ENCODE results near the gene STYXL1.

The STYXL1 gene

DNA sequence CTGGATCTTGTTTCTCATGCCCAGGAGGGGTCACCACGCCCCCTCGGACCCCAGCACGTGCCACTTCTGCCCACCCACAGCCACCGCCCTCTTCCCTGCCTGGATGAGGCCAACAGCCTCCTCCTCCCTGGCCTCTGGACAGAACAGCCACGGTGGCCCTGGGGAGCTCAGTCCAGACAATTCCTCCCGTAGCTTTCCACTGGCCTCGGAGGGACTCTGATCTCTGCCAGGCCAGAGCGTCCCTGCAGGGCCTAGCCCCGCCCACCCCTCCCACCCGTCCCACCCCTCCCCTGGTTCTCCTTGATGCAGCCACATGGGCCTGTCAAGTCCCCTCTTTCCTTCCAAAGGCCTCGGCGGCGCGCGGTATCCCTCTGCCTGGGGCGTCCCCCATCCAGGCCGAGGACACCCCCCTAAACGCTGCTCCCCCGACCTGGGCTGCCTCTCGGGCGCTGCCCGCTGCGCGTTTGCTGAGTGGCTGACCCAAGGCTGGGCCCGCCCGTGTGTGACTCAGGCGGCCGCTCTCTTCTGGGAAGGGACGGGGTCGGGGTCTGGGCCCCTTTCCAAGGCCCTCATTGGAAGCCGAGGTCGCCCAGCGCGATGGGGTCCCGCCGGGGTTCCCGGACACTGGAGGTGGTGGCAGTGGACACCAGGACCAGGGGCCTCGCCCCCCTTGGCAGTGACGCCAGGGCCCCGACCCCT, 54.0 kb downstream of the STYXL1 start:
- no CpG with 5 or more reads among the region's 40 CpGs for WGBS (ENCODE audit: extremely low coverage, insufficient coverage, low lambda C conversion rate)
- Histone ChIP-seq H4K5ac (ENCODE audit: low read length) (no peak overlapping the region), H3K56ac (ENCODE audit: low read length) (peak overlapping the region; percentile 93), H3K9ac (ENCODE audit: low read length) (peak overlapping the region; percentile 81), H3K4me2 (ENCODE audit: low read length) (peak overlapping the region; percentile 87), H2BK5ac (ENCODE audit: low read length) (no peak overlapping the region), H3K4me1 (ENCODE audit: control insufficient read depth, low read depth, low read length) (peaks cover 3% of the 10 kb centered on the region), H3K4ac (ENCODE audit: low read depth, low read length) (no peak overlapping the region), H2AK5ac (ENCODE audit: low read length) (no peak overlapping the region), H3K27me3 (ENCODE audit: insufficient read depth, low read length, poor library complexity) (no peaks in the 10 kb centered on the region), H2BK120ac (ENCODE audit: low read depth, low read length) (no peak overlapping the region), H3K18ac (ENCODE audit: low read length) (no peak overlapping the region), H3K27ac (ENCODE audit: low read depth, low read length) (no peak overlapping the region), H4K8ac (ENCODE audit: low read depth, low read length) (no peak overlapping the region), H3K4me3 (ENCODE audit: low read length) (peak overlapping the region; percentile 70), H3K79me2 (ENCODE audit: control insufficient read depth, insufficient read depth, low read length) (no peaks in the 10 kb centered on the region), H3K79me1 (ENCODE audit: low read length) (no peaks in the 10 kb centered on the region), H2BK15ac (replicated peaks; ENCODE audit: low read depth) (no peak overlapping the region), H3K23ac (ENCODE audit: low read length) (no peak overlapping the region), H3K36me3 (ENCODE audit: control insufficient read depth, insufficient read depth, low read length) (no peaks in the 10 kb centered on the region)
- DNase-seq, result peak; percentile 71

DNA sequence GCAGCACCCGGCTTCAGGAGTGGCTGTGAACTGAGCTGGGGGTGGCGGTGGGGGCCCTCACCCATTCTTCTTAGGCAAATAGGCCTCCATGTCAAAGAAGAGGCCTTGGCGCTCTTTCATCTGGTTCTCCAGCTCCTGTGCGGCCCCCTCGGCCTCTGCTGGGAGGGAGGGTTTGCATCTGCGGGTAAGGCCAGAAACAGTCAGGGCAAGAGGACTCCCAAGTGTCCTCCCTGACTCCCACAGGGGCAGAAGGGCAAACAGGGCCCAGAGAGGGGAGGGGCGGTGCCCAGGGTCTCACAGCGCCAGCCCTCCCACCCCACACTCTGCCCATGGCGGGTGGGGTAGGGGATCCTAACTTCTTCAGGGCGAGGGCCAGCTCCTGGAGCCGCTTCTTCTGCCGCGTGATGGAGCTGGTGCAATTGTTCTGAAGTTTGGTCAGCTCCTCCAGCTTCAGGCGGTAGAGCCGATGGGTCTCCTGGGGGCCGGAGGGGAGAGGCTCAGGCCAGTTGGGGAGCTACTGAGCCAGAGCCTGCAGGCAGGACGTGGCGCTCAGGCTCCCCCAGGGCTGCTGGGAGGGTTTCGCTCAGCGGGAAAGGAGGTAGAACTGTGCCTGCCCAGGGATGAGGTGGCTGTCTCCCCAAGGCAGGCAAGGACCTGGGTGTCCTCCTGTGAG, 55.6 kb downstream of the STYXL1 start:
- DNase-seq, result no peak
- no peaks in the 10 kb centered on the region for H3K36me3 ChIP-seq (ENCODE audit: control insufficient read depth, insufficient read depth, low read length)
- H2BK15ac ChIP-seq (replicated peaks; ENCODE audit: low read depth), result no peak overlapping the region
- no peak overlapping the region for H3K27ac ChIP-seq (ENCODE audit: low read depth, low read length)
- no peak overlapping the region for H2BK5ac ChIP-seq (ENCODE audit: low read length)
- no peak overlapping the region for H4K5ac ChIP-seq (ENCODE audit: low read length)
- no peaks in the 10 kb centered on the region for H3K79me1 ChIP-seq (ENCODE audit: low read length)
- H3K4me1 ChIP-seq (ENCODE audit: control insufficient read depth, low read depth, low read length), result peaks cover 3% of the 10 kb centered on the region
- H3K4me2 ChIP-seq (ENCODE audit: low read length), result no peak overlapping the region
- no peaks in the 10 kb centered on the region for H3K27me3 ChIP-seq (ENCODE audit: insufficient read depth, low read length, poor library complexity)
- no peak overlapping the region for H3K4ac ChIP-seq (ENCODE audit: low read depth, low read length)
- no peak overlapping the region for H3K4me3 ChIP-seq (ENCODE audit: low read length)
- no peak overlapping the region for H2AK5ac ChIP-seq (ENCODE audit: low read length)
- no peak overlapping the region for H2BK120ac ChIP-seq (ENCODE audit: low read depth, low read length)
- H4K8ac ChIP-seq (ENCODE audit: low read depth, low read length), result no peak overlapping the region
- H3K23ac ChIP-seq (ENCODE audit: low read length), result no peak overlapping the region
- H3K79me2 ChIP-seq (ENCODE audit: control insufficient read depth, insufficient read depth, low read length), result no peaks in the 10 kb centered on the region
- WGBS (ENCODE audit: extremely low coverage, insufficient coverage, low lambda C conversion rate), result no CpG with 5 or more reads among the region's 20 CpGs
- no peak overlapping the region for H3K9ac ChIP-seq (ENCODE audit: low read length)
- no peak overlapping the region for H3K56ac ChIP-seq (ENCODE audit: low read length)
- no peak overlapping the region for H3K18ac ChIP-seq (ENCODE audit: low read length)

DNA sequence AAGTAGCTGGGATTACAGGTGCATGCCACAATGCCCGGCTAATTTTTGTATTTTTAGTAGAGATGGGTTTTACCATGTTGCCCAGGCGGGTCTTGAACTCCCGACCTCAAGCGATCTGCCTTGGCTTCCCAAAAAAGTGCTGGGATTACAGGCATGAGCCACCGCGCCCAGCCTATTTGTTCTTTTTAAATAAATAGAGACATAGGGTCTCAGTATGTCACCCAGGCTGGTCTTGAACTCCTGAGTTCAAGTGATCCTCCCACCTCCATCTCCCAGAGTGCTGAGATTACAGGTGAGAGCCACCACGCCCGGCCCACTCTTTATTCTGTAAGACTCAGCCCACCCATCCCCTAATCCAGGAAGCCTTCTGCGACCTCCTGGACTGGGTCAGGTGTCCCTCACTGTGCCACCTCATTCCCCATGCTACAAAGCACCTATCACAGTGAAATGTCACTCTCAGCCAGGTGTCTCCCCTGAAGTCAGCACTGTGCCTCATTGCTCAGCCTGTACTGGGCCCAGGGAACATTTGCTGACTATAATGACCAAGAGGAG, 56.2 kb downstream of the STYXL1 start:
- H3K4ac ChIP-seq (ENCODE audit: low read depth, low read length), result no peak overlapping the region
- H3K56ac ChIP-seq (ENCODE audit: low read length), result peak overlapping the region; percentile 25
- H3K23ac ChIP-seq (ENCODE audit: low read length), result no peak overlapping the region
- no peak overlapping the region for H2BK5ac ChIP-seq (ENCODE audit: low read length)
- no peak overlapping the region for H2BK120ac ChIP-seq (ENCODE audit: low read depth, low read length)
- H3K4me3 ChIP-seq (ENCODE audit: low read length), result no peak overlapping the region
- H2BK15ac ChIP-seq (replicated peaks; ENCODE audit: low read depth), result no peak overlapping the region
- H3K27me3 ChIP-seq (ENCODE audit: insufficient read depth, low read length, poor library complexity), result no peaks in the 10 kb centered on the region
- no peak overlapping the region for H3K4me2 ChIP-seq (ENCODE audit: low read length)
- H3K4me1 ChIP-seq (ENCODE audit: control insufficient read depth, low read depth, low read length), result peaks cover 3% of the 10 kb centered on the region
- H3K9ac ChIP-seq (ENCODE audit: low read length), result no peak overlapping the region
- no peak overlapping the region for H3K18ac ChIP-seq (ENCODE audit: low read length)
- H2AK5ac ChIP-seq (ENCODE audit: low read length), result no peak overlapping the region
- H3K79me2 ChIP-seq (ENCODE audit: control insufficient read depth, insufficient read depth, low read length), result no peaks in the 10 kb centered on the region
- H3K27ac ChIP-seq (ENCODE audit: low read depth, low read length), result no peak overlapping the region
- no CpG with 5 or more reads among the region's 9 CpGs for WGBS (ENCODE audit: extremely low coverage, insufficient coverage, low lambda C conversion rate)
- H3K79me1 ChIP-seq (ENCODE audit: low read length), result no peaks in the 10 kb centered on the region
- DNase-seq, result no peak
- H4K8ac ChIP-seq (ENCODE audit: low read depth, low read length), result no peak overlapping the region
- H4K5ac ChIP-seq (ENCODE audit: low read length), result no peak overlapping the region
- H3K36me3 ChIP-seq (ENCODE audit: control insufficient read depth, insufficient read depth, low read length), result no peaks in the 10 kb centered on the region

DNA sequence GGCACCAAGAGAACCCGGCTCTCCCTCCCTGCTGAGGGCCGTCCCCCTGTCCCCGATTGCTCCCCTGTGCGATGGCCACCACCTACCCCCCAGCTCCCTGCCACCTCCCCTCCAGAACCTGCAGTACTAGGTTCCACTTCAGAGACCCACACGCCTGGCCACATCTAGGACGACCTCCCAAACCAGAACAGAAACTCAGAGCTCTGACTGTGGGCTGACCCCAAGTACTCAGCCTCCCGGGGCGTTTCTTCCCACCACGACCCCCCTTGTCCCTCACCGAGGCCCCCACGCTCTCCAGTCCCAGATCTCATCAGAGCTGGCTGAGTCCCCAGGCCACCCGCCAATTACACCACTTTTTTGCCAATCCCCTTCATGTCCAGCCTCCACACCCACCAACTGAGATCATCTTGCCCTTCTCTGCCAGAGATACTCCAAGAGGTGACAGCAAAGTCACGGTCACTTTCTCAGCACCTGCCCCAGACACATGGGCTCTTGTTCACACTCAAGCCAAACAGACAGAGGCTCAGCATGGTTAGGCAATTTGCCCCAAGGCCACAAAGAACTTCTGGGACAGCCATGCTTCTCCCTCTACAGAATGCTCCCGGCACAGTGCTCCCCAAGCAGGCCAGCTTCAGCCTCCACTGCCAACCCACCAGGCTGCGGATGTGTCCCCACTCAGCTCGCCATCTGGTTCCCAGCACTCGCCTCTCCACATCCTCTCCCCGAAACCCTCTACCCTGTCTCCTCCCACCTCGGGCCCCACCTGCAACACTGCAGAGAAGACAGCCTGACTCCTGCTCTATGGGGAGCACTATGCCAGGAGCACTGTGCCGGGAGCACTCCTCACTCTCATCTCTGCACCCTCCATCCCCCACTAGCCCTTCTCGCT, 58.1 kb downstream of the STYXL1 start:
- H3K36me3 ChIP-seq (ENCODE audit: control insufficient read depth, insufficient read depth, low read length), result peaks cover 4% of the 10 kb centered on the region
- H2BK5ac ChIP-seq (ENCODE audit: low read length), result no peak overlapping the region
- H3K79me1 ChIP-seq (ENCODE audit: low read length), result no peaks in the 10 kb centered on the region
- H3K27me3 ChIP-seq (ENCODE audit: insufficient read depth, low read length, poor library complexity), result no peaks in the 10 kb centered on the region
- no peak overlapping the region for H2AK5ac ChIP-seq (ENCODE audit: low read length)
- no peak overlapping the region for H3K23ac ChIP-seq (ENCODE audit: low read length)
- no peak overlapping the region for H3K27ac ChIP-seq (ENCODE audit: low read depth, low read length)
- no peak overlapping the region for H4K5ac ChIP-seq (ENCODE audit: low read length)
- no peak overlapping the region for H3K9ac ChIP-seq (ENCODE audit: low read length)
- H3K56ac ChIP-seq (ENCODE audit: low read length), result peak overlapping the region; percentile 5
- H2BK15ac ChIP-seq (replicated peaks; ENCODE audit: low read depth), result no peak overlapping the region
- H3K4me1 ChIP-seq (ENCODE audit: control insufficient read depth, low read depth, low read length), result peaks cover 3% of the 10 kb centered on the region
- no peak for DNase-seq
- H3K4me2 ChIP-seq (ENCODE audit: low read length), result no peak overlapping the region
- H3K18ac ChIP-seq (ENCODE audit: low read length), result no peak overlapping the region
- no peak overlapping the region for H3K4me3 ChIP-seq (ENCODE audit: low read length)
- no peak overlapping the region for H2BK120ac ChIP-seq (ENCODE audit: low read depth, low read length)
- no peaks in the 10 kb centered on the region for H3K79me2 ChIP-seq (ENCODE audit: control insufficient read depth, insufficient read depth, low read length)
- no peak overlapping the region for H3K4ac ChIP-seq (ENCODE audit: low read depth, low read length)
- H4K8ac ChIP-seq (ENCODE audit: low read depth, low read length), result no peak overlapping the region
- WGBS (ENCODE audit: extremely low coverage, insufficient coverage, low lambda C conversion rate), result no CpG with 5 or more reads among the region's 21 CpGs

DNA sequence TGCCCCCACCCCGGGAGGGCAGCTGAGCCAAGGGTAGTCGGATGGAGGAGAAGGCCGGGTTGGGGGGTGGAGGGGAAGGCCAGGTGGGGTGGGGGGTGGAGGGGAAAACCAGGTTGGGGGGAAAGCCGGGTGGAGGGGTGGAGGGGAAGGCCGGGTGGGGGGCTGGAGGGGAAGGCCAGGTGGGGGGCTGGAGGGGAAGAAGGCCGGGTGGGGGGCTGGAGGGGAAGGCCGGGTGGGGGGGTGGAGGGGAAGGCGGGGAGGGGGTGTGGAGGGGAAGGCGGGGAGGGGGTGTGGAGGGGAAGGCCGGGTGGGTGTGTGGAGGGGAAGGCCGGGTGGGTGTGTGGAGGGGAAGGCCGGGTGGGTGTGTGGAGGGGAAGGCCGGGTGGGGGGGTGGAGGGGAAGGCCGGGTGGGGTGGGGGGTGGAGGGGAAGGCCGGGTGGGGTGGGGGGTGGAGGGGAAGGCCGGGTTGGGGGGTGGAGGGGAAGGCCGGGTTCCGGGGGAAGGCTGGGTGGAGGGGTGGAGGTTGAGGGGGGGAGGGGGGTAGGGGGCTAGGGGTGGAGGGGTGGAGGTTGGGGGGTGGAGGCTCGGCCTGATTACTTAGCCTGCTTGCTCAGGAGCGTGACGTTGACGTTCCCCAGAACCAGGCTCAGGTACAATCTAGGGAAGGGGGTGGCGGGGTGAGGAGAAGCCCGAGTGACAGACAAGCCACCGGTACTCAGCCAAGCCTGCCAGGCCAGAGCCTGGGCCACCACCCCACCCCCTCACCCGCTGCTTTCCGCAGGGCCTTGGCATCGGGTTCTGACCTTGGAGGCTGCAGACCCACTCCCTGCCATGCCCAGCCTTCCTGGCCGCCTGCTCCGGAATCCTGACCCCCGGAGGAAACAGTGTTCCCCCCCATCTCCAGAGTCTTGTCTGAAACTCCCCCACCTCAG, 59.0 kb downstream of the STYXL1 start:
- Histone ChIP-seq H3K18ac (ENCODE audit: low read length) (no peak overlapping the region), H4K8ac (ENCODE audit: low read depth, low read length) (no peak overlapping the region), H2BK5ac (ENCODE audit: low read length) (no peak overlapping the region), H3K79me1 (ENCODE audit: low read length) (no peaks in the 10 kb centered on the region), H4K5ac (ENCODE audit: low read length) (no peak overlapping the region), H2AK5ac (ENCODE audit: low read length) (no peak overlapping the region), H3K36me3 (ENCODE audit: control insufficient read depth, insufficient read depth, low read length) (peaks cover 4% of the 10 kb centered on the region), H3K56ac (ENCODE audit: low read length) (peak overlapping the region; percentile 25), H3K4me2 (ENCODE audit: low read length) (no peak overlapping the region), H2BK120ac (ENCODE audit: low read depth, low read length) (no peak overlapping the region), H3K4me3 (ENCODE audit: low read length) (no peak overlapping the region), H3K4me1 (ENCODE audit: control insufficient read depth, low read depth, low read length) (peaks cover 3% of the 10 kb centered on the region), H3K4ac (ENCODE audit: low read depth, low read length) (no peak overlapping the region), H2BK15ac (replicated peaks; ENCODE audit: low read depth) (no peak overlapping the region), H3K9ac (ENCODE audit: low read length) (no peak overlapping the region), H3K23ac (ENCODE audit: low read length) (no peak overlapping the region), H3K27ac (ENCODE audit: low read depth, low read length) (no peak overlapping the region), H3K79me2 (ENCODE audit: control insufficient read depth, insufficient read depth, low read length) (no peaks in the 10 kb centered on the region), H3K27me3 (ENCODE audit: insufficient read depth, low read length, poor library complexity) (no peaks in the 10 kb centered on the region)
- DNase-seq, result peak; percentile 42
- no CpG with 5 or more reads among the region's 31 CpGs for WGBS (ENCODE audit: extremely low coverage, insufficient coverage, low lambda C conversion rate)

All from mesendoderm (in vitro differentiated cells).